GM21786 (cell line): ENCODE results near the gene CDK15.
"Not testable (repeated sequence)": the region's sequence is repeated elsewhere in the genome, so short reads cannot be mapped to it uniquely, and the experiment has no call there.

Experiments used
- ATAC-seq: cut with Tn5 transposase; IDR thresholded peaks from one replicate; pipeline ENCODE4 v1.9.1; 2021; ENCODE audit not compliant: unreplicated experiment

The CDK15 gene

DNA sequence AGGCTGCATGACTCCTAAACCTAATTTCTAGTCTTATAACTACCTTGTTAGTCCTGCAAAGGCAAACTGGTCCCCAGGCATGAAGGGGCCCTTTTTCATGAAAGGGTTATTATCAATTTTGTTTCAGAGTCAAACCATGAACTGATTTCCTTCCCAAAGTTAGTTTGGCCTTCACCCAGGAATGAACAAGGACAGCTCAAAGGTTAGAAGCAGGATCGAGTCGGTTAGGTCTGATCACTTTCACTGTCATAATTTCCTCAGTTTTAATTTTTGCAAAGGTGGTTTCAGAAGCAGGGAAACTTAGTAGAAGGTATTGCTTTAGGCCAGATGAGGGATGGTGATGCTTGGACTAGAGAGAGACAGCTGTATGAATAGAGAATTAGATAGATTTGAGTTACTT lies 16.9 kb upstream of the CDK15 start:
- no peak for ATAC-seq

GRCh38 chr2:201790291-201790690 lies 16.0 kb upstream of the CDK15 start:
- ATAC-seq = no peak

GRCh38 chr2:201790989-201791388 lies 15.3 kb upstream of the CDK15 start:
- ATAC-seq = no peak

DNA sequence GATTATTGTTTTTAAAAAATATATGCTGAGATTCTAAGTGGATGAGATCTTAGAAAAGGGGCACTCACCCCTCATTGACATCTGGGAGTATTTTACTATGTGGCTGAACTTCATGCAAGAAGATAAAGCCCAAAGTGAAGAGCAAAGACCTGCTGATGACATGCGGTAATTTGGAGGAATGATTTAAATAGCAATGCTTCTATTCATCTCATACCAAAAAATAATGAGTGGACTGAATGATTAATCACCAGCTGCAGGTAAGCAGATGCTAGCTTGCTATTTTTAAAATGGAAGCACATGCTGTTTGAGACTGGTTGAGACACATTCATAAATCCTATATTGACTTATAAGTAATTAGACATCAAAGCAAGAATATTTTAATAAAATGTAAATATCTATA lies 12.7 kb upstream of the CDK15 start:
- ATAC-seq = no peak

- ATAC-seq = no peak
Observed at GRCh38 chr2:201794294-201794693, 12.0 kb upstream of the CDK15 start.

DNA sequence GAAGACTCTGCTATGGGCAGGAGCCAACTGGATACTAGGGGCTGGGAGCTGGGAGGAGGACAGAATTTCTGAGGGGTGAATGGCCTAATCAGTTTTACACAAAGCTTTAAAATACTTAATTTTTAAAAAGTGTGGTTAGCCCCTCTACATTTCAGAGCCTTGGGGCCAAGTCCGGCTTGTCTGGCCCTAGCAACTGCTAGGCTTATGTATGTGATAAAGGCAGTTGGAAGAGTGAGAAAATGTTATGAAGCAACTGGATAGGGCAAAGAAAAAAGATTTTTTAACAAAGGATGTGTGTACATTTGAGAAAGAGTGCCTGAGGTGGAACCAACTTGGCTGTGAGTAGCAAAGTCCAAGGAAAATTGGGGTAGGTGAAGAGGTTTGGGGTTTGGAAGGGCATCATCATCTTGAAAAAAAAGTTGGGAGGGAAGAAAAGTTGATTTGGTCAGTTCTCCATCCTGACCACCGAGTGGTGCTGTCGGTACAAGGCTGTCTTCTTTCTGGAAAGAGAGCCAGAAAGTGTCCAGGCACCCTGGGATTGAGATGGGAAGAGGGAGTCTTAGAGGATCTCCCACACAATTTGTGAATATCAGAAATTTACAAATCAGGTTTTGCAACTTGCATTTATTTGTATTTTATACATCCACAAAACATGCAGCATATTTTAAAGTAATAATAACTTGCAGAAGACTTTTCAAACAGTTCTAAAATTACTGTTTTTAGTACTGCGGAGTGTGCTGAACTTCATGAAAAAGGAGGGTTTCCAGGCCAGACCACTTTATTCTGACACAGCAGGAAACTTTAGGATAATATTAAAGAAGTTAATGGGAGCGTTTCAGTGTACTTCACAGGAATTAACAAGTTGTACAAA lies 10.5 kb upstream of the CDK15 start:
- ATAC-seq = no peak

DNA sequence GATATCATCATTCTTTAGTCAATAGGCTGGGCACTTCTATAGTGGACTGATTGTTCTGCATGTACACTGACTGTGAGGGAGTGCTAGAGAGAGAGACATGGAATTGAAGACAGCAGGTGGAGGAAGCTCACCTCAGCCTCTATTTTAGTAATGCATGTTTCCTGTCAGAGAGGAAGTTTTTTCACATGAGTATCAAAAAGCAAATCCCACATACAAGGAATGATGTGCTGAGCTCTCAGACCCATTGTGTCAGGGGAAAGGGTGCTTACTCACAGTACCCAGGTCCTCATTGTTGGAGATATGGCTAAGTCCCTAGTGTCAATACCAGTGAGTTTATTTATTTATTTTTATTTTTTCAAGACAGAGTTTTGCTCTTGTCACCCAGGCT lies 9.9 kb upstream of the CDK15 start:
- ATAC-seq = no peak

GRCh38 chr2:201797175-201797840 lies 9.0 kb upstream of the CDK15 start:
- ATAC-seq = no peak

DNA sequence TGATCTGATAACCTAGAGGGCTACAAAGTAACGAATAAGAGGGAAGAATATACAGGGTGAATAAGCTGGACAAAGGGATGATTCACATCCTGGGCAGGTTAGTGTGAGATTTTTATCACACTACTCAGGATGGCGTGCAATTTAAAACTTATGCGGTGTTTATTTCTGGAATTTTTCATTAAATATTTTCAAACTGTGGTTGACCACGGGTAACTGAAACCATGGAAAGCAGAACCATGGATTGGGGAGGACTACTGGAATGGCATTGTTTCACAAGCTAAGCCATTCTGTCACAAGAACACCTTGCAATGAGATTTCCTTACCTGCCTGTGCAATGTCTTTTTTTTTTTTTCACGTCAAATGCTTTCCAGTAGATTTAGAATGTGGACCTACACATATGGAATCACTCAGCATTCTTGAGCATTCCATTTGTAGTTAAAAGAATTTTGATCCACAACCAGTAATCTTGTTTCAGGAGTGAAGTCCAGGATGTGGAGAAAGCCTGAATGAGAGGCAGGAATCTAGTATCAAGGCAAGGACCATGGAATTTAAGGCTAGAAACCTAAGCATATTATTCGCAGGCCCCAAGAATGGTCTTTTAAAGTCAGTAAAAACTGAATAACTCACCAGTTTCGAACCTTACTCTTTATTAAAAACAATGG lies 8.0 kb upstream of the CDK15 start:
- ATAC-seq = no peak

- ATAC-seq = not testable (repeated sequence)
Observed at GRCh38 chr2:201798914-201799285, 7.4 kb upstream of the CDK15 start.

DNA sequence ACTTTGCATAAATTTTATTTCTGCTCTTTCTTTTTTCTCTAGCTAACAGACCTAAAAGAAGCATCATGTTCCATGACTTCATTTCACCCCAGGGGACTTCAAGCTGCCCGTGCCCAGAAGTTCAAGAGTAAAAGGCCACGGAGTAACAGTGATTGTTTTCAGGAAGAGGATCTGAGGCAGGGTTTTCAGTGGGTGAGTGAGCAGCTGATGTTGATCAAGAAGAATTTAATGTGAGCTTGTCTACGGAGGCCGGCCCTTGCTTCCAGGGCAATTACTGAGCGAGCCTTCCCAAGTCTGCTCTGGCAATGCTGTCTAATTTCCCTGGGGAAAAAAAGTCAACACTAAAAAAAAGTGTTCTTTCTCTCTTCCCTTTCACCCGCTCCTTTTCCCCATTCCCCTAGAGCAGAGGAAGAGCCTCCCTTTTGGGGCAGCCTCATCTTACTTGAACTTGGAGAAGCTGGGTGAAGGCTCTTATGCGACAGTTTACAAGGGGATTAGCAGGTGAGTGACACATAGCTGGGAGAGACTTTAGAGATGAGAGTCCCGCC lies 1.2 kb downstream of the CDK15 start:
- no peak for ATAC-seq

- ATAC-seq = no peak
Observed at GRCh38 chr2:201808027-201808426, 1.7 kb downstream of the CDK15 start.

GRCh38 chr2:201809633-201810032 lies 3.3 kb downstream of the CDK15 start:
- no peak for ATAC-seq

DNA sequence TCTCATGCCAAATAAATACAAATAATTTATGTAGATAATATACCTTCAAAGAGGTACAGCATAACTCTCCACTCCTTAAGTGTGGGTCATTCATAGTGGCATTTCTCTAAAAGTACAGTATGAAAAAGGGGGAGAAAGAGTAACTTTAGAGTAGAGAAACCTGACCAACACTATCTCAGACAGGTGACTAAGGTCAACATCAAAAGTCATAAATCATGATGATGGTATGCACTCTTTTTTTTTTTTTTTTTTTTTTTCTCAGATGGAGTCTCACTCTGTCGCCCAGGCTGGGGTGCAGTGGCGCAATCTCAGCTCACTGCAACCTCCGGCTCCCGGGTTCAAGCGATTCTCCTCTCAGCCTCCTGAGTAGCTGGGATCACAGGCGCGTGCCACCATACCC lies 4.3 kb downstream of the CDK15 start:
- not testable (repeated sequence) for ATAC-seq

- no peak for ATAC-seq
Observed at GRCh38 chr2:201813996-201814760, 7.8 kb downstream of the CDK15 start.

DNA sequence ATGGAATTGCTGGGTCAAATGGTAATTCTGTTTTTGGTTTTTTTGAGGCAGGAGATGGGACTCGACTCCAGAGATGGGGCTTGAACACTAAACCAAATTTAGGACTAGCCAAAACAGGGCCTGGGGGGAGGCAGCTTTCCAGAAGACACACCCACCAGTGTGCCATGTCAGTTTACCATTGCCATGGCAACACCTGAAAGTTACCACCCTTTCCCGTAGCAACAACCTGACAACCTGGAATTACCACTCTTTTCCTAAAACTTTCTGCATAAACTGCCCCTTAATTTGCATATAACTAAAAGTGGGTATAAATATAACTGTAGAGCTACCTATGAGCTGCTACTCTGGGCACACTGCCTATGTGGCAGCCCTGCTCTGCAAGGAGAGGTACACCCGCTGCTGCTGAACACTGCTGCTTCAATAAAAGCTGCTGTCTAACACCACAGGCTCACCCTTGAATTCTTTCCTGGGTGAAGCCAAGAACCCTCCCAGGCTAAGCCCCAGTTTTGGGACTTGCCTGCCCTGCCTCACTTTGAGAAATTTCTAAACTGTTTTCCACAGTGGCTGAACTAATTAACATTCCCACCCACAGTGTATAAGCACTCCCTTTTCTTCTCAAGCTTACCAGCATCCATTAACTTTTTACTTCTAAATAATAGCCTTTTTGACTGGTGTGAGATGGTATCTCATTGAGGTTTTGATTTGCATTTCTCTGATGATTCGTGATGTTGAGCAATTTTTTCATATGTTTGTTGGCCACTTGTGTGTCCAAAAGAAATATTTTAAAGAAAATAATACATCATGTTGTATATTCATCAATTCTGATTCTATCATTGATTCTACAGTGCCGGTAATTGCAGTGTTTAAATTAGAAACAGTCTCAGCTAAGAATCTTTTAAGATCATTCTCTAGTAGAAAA lies 10.6 kb downstream of the CDK15 start:
- ATAC-seq = no peak

GRCh38 chr2:201820383-201821007 lies 14.2 kb downstream of the CDK15 start:
- ATAC-seq = no peak

- ATAC-seq = no peak
Observed at GRCh38 chr2:201821080-201821479, 14.7 kb downstream of the CDK15 start.

- ATAC-seq = no peak
Observed at GRCh38 chr2:201824212-201824611, 17.9 kb downstream of the CDK15 start.
